OCI-LY1 (cell line): ENCODE results near the gene DCX.

Experiments
- H2AFZ ChIP-seq: fragments of 200-600 bp; sonication (generic), shearing (Covaris generic); 2 replicates; pipeline ENCODE4 v1.6.0; 2014; ENCODE audit warnings: antibody characterized with exemption, mild to moderate bottlenecking, low read length
- H3F3A ChIP-seq: fragments of 200-600 bp; sonication (generic), shearing (Covaris generic); 2 replicates; pipeline ENCODE4 v1.6.0; 2014; ENCODE audit warnings: mild to moderate bottlenecking, antibody characterized with exemption, low read length, moderate library complexity; ENCODE audit not compliant: insufficient read depth
- H3K27ac ChIP-seq: fragments of 200-600 bp; sonication (generic); 2 replicates; pipeline ENCODE4 v1.5.1; 2014; ENCODE audit warnings: low read length, mixed run types, mild to moderate bottlenecking, low read depth; ENCODE audit not compliant: poor library complexity, severe bottlenecking
- H3K27me3 ChIP-seq: fragments of 200-600 bp; sonication (generic); 2 replicates; pipeline ENCODE4 v1.6.0; 2014; ENCODE audit warnings: antibody characterized with exemption, mild to moderate bottlenecking, low read length, moderate library complexity; ENCODE audit not compliant: insufficient read depth
- H3K36me3 ChIP-seq: fragments of 200-600 bp; sonication (generic); 2 replicates; pipeline ENCODE4 v1.6.1; 2014; ENCODE audit warnings: mild to moderate bottlenecking, antibody characterized with exemption, low read length, moderate library complexity, mixed read lengths; ENCODE audit not compliant: insufficient read depth
- H3K4me1 ChIP-seq: fragments of 200-600 bp; sonication (generic); 2 replicates; pipeline ENCODE4 v1.5.1; 2014; ENCODE audit warnings: mild to moderate bottlenecking, low read length, moderate library complexity; ENCODE audit not compliant: insufficient read depth, severe bottlenecking
- H3K4me2 ChIP-seq: fragments of 200-600 bp; sonication (generic), shearing (Covaris generic); 2 replicates; pipeline ENCODE4 v1.6.1; 2014; ENCODE audit warnings: low read length
- H3K4me3 ChIP-seq: fragments of 200-600 bp; sonication (generic); 2 replicates; pipeline ENCODE4 v1.5.1; 2014; ENCODE audit warnings: low read length, low read depth, mild to moderate bottlenecking, mixed read lengths; ENCODE audit not compliant: poor library complexity, severe bottlenecking
- H3K79me2 ChIP-seq: fragments of 200-600 bp; shearing (Covaris generic); 2 replicates; pipeline ENCODE4 v1.6.1; 2016; ENCODE audit warnings: mixed run types, low read length, mixed read lengths; ENCODE audit not compliant: insufficient read depth
- H3K9ac ChIP-seq: fragments of 200-600 bp; sonication (generic), shearing (Covaris generic); 2 replicates; pipeline ENCODE4 v1.6.1; 2014; ENCODE audit warnings: mild to moderate bottlenecking, low read length, mixed read lengths
- H3K9me2 ChIP-seq: fragments of 200-600 bp; sonication (generic), shearing (Covaris generic); 2 replicates; pipeline ENCODE4 v1.6.1; 2014; ENCODE audit warnings: low read depth, mild to moderate bottlenecking, low read length, mixed read lengths
- H3K9me3 ChIP-seq: fragments of 200-600 bp; shearing (Covaris generic); 2 replicates; pipeline ENCODE4 v1.6.1; 2014; ENCODE audit warnings: low read length, mixed read lengths
- H4K20me1 ChIP-seq: fragments of 200-600 bp; sonication (generic), shearing (Covaris generic); 2 replicates; pipeline ENCODE4 v1.6.0; 2016; ENCODE audit warnings: mild to moderate bottlenecking, low read length; ENCODE audit not compliant: insufficient read depth
- CTCF ChIP-seq: fragments of 200-600 bp; sonication (generic), shearing (Covaris generic); IDR thresholded peaks from 2 replicates; pipeline ENCODE4 v1.5.1; 2017; ENCODE audit warnings: mild to moderate bottlenecking, antibody characterized with exemption, low read length, moderate library complexity, mixed read lengths
- EZH2 ChIP-seq: fragments of 200-600 bp; sonication (generic), shearing (Covaris generic); IDR thresholded peaks from 2 replicates; pipeline ENCODE4 v1.8.0; 2017; ENCODE audit warnings: borderline replicate concordance, mixed run types, mild to moderate bottlenecking, antibody characterized with exemption, low read length, moderate library complexity, mixed read lengths

The DCX gene

GRCh38 chrX:111394569-111394968, 17.4 kb downstream of the DCX start:
- no peak overlapping the region for H3K9ac ChIP-seq
- no peaks in the 10 kb centered on the region for H3K4me1 ChIP-seq
- no peaks in the 10 kb centered on the region for H3K79me2 ChIP-seq
- H3K4me3 ChIP-seq = no peak overlapping the region
- TF ChIP-seq CTCF (no peak), EZH2 (no peak)
- H3K27me3 ChIP-seq = no peaks in the 10 kb centered on the region
- no peaks in the 10 kb centered on the region for H3F3A ChIP-seq
- no peaks in the 10 kb centered on the region for H3K9me2 ChIP-seq
- H4K20me1 ChIP-seq = no peaks in the 10 kb centered on the region
- no peaks in the 10 kb centered on the region for H3K36me3 ChIP-seq
- H3K27ac ChIP-seq = no peak overlapping the region
- H3K9me3 ChIP-seq = no peaks in the 10 kb centered on the region
- no peak overlapping the region for H3K4me2 ChIP-seq
- no peak overlapping the region for H2AFZ ChIP-seq

- H4K20me1 ChIP-seq = no peaks in the 10 kb centered on the region
- no peak overlapping the region for H3K9ac ChIP-seq
- no peak overlapping the region for H3K27ac ChIP-seq
- no peak overlapping the region for H3K4me3 ChIP-seq
- no peaks in the 10 kb centered on the region for H3F3A ChIP-seq
- H3K27me3 ChIP-seq = no peaks in the 10 kb centered on the region
- H3K36me3 ChIP-seq = no peaks in the 10 kb centered on the region
- H3K79me2 ChIP-seq = no peaks in the 10 kb centered on the region
- H3K4me1 ChIP-seq = no peaks in the 10 kb centered on the region
- H3K4me2 ChIP-seq = no peak overlapping the region
- H3K9me3 ChIP-seq = no peaks in the 10 kb centered on the region
- no peaks in the 10 kb centered on the region for H3K9me2 ChIP-seq
- no peak overlapping the region for H2AFZ ChIP-seq
- TF ChIP-seq EZH2 (no peak), CTCF (no peak)
These were observed 24.4 kb downstream of the DCX start for GRCh38 chrX:111387470-111388070.

GRCh38 chrX:111386615-111387233, 25.3 kb downstream of the DCX start:
- Histone ChIP-seq H3K4me3 (no peak overlapping the region), H3F3A (no peaks in the 10 kb centered on the region), H3K36me3 (no peaks in the 10 kb centered on the region), H3K27ac (no peak overlapping the region), H3K9ac (no peak overlapping the region), H3K9me3 (no peaks in the 10 kb centered on the region), H4K20me1 (no peaks in the 10 kb centered on the region), H3K4me2 (no peak overlapping the region), H3K27me3 (no peaks in the 10 kb centered on the region), H3K79me2 (no peaks in the 10 kb centered on the region), H2AFZ (no peak overlapping the region), H3K9me2 (no peaks in the 10 kb centered on the region), H3K4me1 (no peaks in the 10 kb centered on the region)
- TF ChIP-seq EZH2 (no peak), CTCF (no peak)
